Middle frontal gyrus (tissue), 1 donor: ENCODE measurements around the gene FZD8.

Experiments used
- DNase-seq: peaks from one replicate; pipeline ENCODE4 v3.0.0-alpha.2; 2015; ENCODE audit warnings: low spot score; ENCODE audit errors: extremely low spot score

FZD8 gene

GRCh38 chr10:35640951-35641675 lies 983 bp downstream of the FZD8 start:
- DNase-seq = no peak

- DNase-seq = no peak
Measured at GRCh38 chr10:35640474-35640873, 1.6 kb downstream of the FZD8 start.

- no peak for DNase-seq
Measured at GRCh38 chr10:35639728-35640401, 2.2 kb downstream of the FZD8 start.

- no peak for DNase-seq
Measured at GRCh38 chr10:35639021-35639727, 2.9 kb downstream of the FZD8 start.

GRCh38 chr10:35638101-35638500 lies 4.0 kb downstream of the FZD8 start:
- DNase-seq = no peak

- no peak for DNase-seq
Measured at GRCh38 chr10:35637462-35637861, 4.6 kb downstream of the FZD8 start.

- DNase-seq = no peak
Measured at GRCh38 chr10:35636956-35637355, 5.1 kb downstream of the FZD8 start.

GRCh38 chr10:35635576-35635975 lies 6.5 kb downstream of the FZD8 start:
- peak; percentile 74 for DNase-seq

GRCh38 chr10:35633006-35633980 lies 8.8 kb downstream of the FZD8 start:
- no peak for DNase-seq

- no peak for DNase-seq
Measured at GRCh38 chr10:35632027-35632426, 10.1 kb downstream of the FZD8 start.

- no peak for DNase-seq
Measured at GRCh38 chr10:35631404-35631803, 10.7 kb downstream of the FZD8 start.

- no peak for DNase-seq
Measured at GRCh38 chr10:35626971-35627507, 15.1 kb downstream of the FZD8 start.

GRCh38 chr10:35614312-35614711 lies 27.8 kb downstream of the FZD8 start:
- DNase-seq = no peak

GRCh38 chr10:35613597-35614226 lies 28.4 kb downstream of the FZD8 start:
- no peak for DNase-seq

- no peak for DNase-seq
Measured at GRCh38 chr10:35613107-35613440, 29.0 kb downstream of the FZD8 start.

GRCh38 chr10:35612385-35613106 lies 29.6 kb downstream of the FZD8 start:
- no peak for DNase-seq

GRCh38 chr10:35611750-35612149 lies 30.3 kb downstream of the FZD8 start:
- DNase-seq = no peak

GRCh38 chr10:35608328-35608672 lies 33.8 kb downstream of the FZD8 start:
- no peak for DNase-seq

- no peak for DNase-seq
Measured at GRCh38 chr10:35607475-35608327, 34.4 kb downstream of the FZD8 start.
